ENCODE measurements around the gene ZMYM3.
A peak's percentile ranks its signal among the peaks of the same experiment; 100 is the strongest.
"Not testable (repeated sequence)": the region's sequence is repeated elsewhere in the genome, so short reads cannot be mapped to it uniquely, and the experiment has no call there.

The ZMYM3 gene

DNA sequence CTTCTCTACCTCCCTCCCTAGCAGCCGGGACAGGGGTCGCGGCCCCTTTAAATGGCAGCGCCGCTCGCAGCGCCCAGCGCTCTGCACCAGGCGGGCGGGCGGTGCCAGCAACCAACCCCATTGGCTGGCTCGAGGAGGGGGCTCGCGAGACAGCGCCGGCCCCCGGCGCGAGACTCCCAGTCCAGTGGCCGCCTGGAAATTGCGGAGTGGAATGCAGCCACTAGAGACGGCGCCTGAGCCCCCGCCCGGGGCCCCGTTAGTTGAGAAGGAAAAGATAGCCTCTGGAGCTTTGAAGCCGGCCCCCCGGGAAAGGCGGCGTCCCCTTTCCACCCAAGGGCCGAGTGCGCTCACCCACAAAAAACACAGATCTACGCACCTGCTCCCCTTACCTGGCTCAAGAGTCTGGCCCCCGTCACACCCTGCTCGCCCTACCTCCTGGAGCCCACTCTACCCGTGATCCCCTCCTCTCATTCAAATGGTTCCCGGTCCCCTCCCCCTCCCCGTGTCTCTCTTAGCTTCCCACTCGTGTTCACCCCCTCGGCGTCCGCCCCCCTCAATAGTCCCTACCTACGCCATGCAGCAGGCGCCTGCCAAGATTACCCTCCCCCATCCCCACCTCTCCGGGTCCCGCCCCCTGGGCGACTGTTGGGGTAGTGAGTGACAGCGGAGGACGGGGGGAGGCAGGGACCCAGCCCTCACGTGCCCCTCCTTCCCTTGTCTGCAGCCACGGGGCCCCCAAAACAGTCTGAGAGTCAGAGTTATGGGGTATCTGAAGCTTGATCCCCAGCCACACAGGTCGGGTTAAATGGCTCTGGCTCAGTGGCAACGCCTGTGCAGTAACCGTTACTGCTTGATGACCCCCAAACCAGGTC, at the start of gene ZMYM3:
Gene ZMYM3, minus strand, starts transcription at position 49 of the 872 bp plus-strand sequence. CDS start 885 bp downstream, outside the sequence.
- Mint-ChIP-seq H3K9me3 (peaks cover 7% of the 10 kb centered on the region), H3K27ac (peak within 1 kb of the TSS; percentile 95 to 100 (median 98)), H3K4me1 (peaks cover 7% of the 10 kb centered on the region), H3K27me3 (ENCODE audit: low read depth) (peaks cover 4% of the 10 kb centered on the region), H3K4me3 (peak within 1 kb of the TSS; percentile 86 to 98 (median 96)), H3K36me3 (ENCODE audit: low read depth) (peaks cover 14% of the 10 kb centered on the region)
- TF ChIP-seq, protein P1, sequence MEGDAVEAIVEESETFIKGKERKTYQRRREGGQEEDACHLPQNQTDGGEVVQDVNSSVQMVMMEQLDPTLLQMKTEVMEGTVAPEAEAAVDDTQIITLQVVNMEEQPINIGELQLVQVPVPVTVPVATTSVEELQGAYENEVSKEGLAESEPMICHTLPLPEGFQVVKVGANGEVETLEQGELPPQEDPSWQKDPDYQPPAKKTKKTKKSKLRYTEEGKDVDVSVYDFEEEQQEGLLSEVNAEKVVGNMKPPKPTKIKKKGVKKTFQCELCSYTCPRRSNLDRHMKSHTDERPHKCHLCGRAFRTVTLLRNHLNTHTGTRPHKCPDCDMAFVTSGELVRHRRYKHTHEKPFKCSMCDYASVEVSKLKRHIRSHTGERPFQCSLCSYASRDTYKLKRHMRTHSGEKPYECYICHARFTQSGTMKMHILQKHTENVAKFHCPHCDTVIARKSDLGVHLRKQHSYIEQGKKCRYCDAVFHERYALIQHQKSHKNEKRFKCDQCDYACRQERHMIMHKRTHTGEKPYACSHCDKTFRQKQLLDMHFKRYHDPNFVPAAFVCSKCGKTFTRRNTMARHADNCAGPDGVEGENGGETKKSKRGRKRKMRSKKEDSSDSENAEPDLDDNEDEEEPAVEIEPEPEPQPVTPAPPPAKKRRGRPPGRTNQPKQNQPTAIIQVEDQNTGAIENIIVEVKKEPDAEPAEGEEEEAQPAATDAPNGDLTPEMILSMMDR (IDR thresholded peaks at IDR 0.05; ENCODE audit: unreplicated experiment in 3 of 3) = no peak

DNA sequence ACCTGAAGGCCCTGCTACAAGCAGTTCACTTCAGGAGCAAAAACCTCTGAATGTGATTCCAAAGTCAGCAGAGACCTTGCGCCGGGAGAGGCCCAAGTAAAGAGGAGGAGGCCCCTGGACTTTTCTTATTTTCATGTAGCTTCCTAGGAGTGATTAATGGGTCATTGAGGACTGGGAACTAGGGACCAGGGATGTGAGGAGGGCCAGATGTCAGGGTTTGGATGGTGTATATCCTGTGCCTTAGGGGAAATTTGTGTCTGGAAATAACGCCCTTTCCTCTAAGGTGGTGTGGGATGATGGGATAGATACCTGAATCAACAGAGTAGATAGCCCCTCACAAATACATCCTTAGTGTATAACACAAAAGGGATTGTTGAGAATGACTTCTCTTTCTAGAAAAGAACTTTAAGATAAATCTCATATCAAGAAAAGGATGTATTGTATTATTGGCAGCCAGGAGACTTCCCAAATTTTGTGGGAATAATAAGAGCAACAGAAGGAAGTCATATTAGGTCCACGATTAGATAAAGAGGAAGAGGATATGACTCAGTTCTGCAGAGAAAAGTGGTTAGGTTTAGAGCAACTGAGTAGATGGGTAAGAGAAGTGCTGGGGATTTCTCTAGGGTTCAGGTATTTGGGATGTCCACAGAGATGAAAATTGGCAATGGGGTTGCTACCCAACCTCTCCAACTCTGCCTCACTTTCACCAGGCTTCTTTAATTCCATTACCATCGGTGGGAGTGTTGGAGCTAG, 48.7 kb upstream of the ZMYM3 start:
- peaks cover 4% of the 10 kb centered on the region for H3K9me3 Mint-ChIP-seq
- peaks cover 62% of the 10 kb centered on the region for H3K36me3 Mint-ChIP-seq (ENCODE audit: low read depth)
- peaks cover 15% of the 10 kb centered on the region for H3K4me1 Mint-ChIP-seq
- peak overlapping the region in 2 of 3 experiments; percentile 87 to 92 for H3K4me3 Mint-ChIP-seq
- H3K27ac Mint-ChIP-seq = no peak overlapping the region
- H3K27me3 Mint-ChIP-seq (ENCODE audit: low read depth) = no peaks in the 10 kb centered on the region
- TF ChIP-seq, protein P1 (IDR thresholded peaks at IDR 0.05; ENCODE audit: unreplicated experiment in 3 of 3) = no peak

- Mint-ChIP-seq H3K4me3 (peak within 1 kb of the TSS; percentile 61 to 92 (median 87)), H3K36me3 (ENCODE audit: low read depth) (peaks cover 75% of the 10 kb centered on the region), H3K9me3 (peaks cover 4% of the 10 kb centered on the region), H3K4me1 (peaks cover 15% of the 10 kb centered on the region), H3K27ac (peak within 1 kb of the TSS; percentile 77 to 89 (median 88)), H3K27me3 (ENCODE audit: low read depth) (no peaks in the 10 kb centered on the region)
- TF ChIP-seq, protein P1 (IDR thresholded peaks at IDR 0.05; ENCODE audit: unreplicated experiment in 3 of 3) = no peak
Observed at GRCh38 chrX:71301195-71301924, 47.4 kb upstream of the ZMYM3 start, which contains the start of gene ITGB1BP2. ITGB1BP2 (plus strand) TSS chrX:71301750; CDS start chrX:71301807, 57 bp downstream.

DNA sequence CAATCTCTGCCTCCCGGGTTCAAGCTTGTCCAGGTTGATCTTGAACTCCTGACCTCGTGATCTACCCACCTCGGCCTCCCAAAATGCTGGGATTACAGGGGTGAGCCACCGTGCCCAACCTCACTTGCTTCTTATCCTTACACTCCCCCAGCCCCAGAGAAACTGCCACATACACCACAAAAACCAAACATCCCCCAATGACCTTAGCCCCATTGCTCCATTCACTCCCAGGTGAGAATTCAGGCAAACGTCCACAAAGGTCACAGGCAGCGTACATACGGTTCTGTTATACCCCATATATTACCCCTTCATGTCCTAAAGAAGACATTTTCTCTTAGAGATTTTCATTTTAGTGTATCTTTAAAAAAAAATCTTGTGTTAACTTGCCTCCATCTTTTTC, 46.6 kb upstream of the ZMYM3 start:
- peaks cover 15% of the 10 kb centered on the region for H3K4me1 Mint-ChIP-seq
- not testable (repeated sequence) for H3K27me3 Mint-ChIP-seq (ENCODE audit: low read depth); H3K4me3 Mint-ChIP-seq; H3K9me3 Mint-ChIP-seq
- H3K27ac Mint-ChIP-seq = peak overlapping the region in 2 of 3 experiments; percentile 88 to 89
- H3K36me3 Mint-ChIP-seq (ENCODE audit: low read depth) = peaks cover 81% of the 10 kb centered on the region

DNA sequence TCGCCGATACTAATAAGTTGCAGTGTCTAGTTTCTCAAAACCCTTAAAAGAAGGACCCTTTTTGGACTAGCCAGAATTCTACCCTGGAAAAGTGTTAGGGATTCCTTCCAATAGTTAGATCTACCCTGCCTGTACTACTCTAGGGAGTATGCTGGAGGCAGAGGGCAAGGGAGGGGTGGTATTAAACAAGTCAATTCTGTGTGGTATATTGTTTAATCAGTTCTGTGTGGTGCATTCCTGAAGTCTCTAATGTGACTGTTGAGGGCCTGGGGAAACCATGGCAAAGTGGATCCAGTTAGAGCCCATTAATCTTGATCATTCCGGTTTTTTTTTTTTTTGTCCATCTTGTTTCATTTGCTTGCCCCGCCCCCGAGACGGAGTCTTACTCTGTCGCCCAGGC, 46.1 kb upstream of the ZMYM3 start:
- Mint-ChIP-seq H3K4me1 (peaks cover 15% of the 10 kb centered on the region), H3K36me3 (ENCODE audit: low read depth) (peaks cover 76% of the 10 kb centered on the region), H3K27ac (peak overlapping the region in 1 of 3 experiments; percentile 89)
- H3K27me3 Mint-ChIP-seq (ENCODE audit: low read depth); H3K9me3 Mint-ChIP-seq; H3K4me3 Mint-ChIP-seq: not testable (repeated sequence)

DNA sequence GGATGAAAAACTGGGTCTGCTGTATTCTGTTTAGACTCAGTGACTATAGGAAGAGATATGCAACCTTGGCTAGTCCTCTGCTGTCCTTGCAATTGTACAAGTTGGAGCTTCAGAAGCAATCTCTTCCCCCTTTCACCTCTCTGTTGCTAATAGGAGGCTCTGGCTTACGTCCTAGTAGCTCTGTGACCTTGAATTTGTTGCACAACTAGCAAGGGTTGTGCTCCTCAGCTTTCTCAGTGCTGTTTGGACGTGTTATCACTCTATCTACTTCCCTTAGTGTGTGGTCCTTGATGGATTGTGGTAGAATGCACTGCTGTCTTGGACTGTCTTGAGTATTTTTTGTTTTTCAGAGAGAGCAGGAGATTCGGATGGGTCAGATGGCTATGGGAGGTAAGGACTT, 44.2 kb upstream of the ZMYM3 start:
- Mint-ChIP-seq H3K27me3 (ENCODE audit: low read depth) (no peaks in the 10 kb centered on the region), H3K4me1 (peaks cover 15% of the 10 kb centered on the region), H3K36me3 (ENCODE audit: low read depth) (peaks cover 74% of the 10 kb centered on the region), H3K9me3 (peaks cover 4% of the 10 kb centered on the region), H3K4me3 (no peak overlapping the region), H3K27ac (peak overlapping the region in 1 of 3 experiments; percentile 14)
- TF ChIP-seq, protein P1 (IDR thresholded peaks at IDR 0.05; ENCODE audit: unreplicated experiment in 3 of 3) = no peak

Data from nephron (organoid).